Measurements from ENCODE around the gene STIMATE. TPM values are rescaled to one million over a fixed set of nuclear protein-coding genes. Genes with fewer than 3 reads are reported as not detected.

STIMATE gene
- polyA plus RNA-seq, 1 donor from 2014 or later, result 14.6 TPM

GRCh38 chr3:52838561-52839267 lies 58.6 kb downstream of the STIMATE start:
- Histone ChIP-seq H3K9ac (ENCODE audit: low read length) (no peak overlapping the region), H3F3A (ENCODE audit: insufficient read depth, low read length, poor library complexity, severe bottlenecking) (no peaks in the 10 kb centered on the region), H3K36me3 (ENCODE audit: insufficient read depth, low read length) (no peaks in the 10 kb centered on the region), H3K9me2 (ENCODE audit: insufficient read depth, low read length) (no peaks in the 10 kb centered on the region), H2AFZ (ENCODE audit: low read depth, low read length) (no peak overlapping the region), H3K4me3 (ENCODE audit: low read length) (no peak overlapping the region), H3K27ac (ENCODE audit: low read length) (no peak overlapping the region), H3K9me3 (ENCODE audit: low read length) (no peaks in the 10 kb centered on the region), H3K27me3 (ENCODE audit: insufficient read depth, low read depth, low read length) (no peaks in the 10 kb centered on the region), H4K20me1 (ENCODE audit: insufficient read depth) (no peaks in the 10 kb centered on the region), H3K79me2 (replicated peaks; ENCODE audit: insufficient read depth, low read length) (no peaks in the 10 kb centered on the region), H3K4me2 (ENCODE audit: low read length) (no peak overlapping the region)
- TF ChIP-seq REST (IDR thresholded peaks at IDR 0.05; ENCODE audit: borderline replicate concordance) (no peak), RAD21 (conservative IDR thresholded peaks at IDR 0.05) (no peak), TAF1 (IDR thresholded peaks at IDR 0.05; ENCODE audit: low read depth) (no peak), EP300 (conservative IDR thresholded peaks at IDR 0.05; ENCODE audit: poor library complexity, severe bottlenecking) (no peak), POLR2AphosphoS5 (IDR thresholded peaks at IDR 0.05) (no peak), EZH2 (IDR thresholded peaks at IDR 0.05; ENCODE audit: borderline replicate concordance, insufficient read depth, low read length, poor library complexity, severe bottlenecking) (no peak), MXI1 (conservative IDR thresholded peaks at IDR 0.05; ENCODE audit: poor library complexity, severe bottlenecking) (no peak), SMC3 (conservative IDR thresholded peaks at IDR 0.05; ENCODE audit: poor library complexity) (no peak), CTCF (IDR thresholded peaks at IDR 0.05; ENCODE audit: poor library complexity, severe bottlenecking) (no peak)

- H3K9me3 ChIP-seq (ENCODE audit: low read length), result no peaks in the 10 kb centered on the region
- no peak for TF ChIP-seq TAF1 (IDR thresholded peaks at IDR 0.05; ENCODE audit: low read depth)
- no peak for TF ChIP-seq MXI1 (conservative IDR thresholded peaks at IDR 0.05; ENCODE audit: poor library complexity, severe bottlenecking)
- TF ChIP-seq POLR2AphosphoS5 (IDR thresholded peaks at IDR 0.05), result no peak
- no peak for TF ChIP-seq EZH2 (IDR thresholded peaks at IDR 0.05; ENCODE audit: borderline replicate concordance, insufficient read depth, low read length, poor library complexity, severe bottlenecking)
- no peak for TF ChIP-seq EP300 (conservative IDR thresholded peaks at IDR 0.05; ENCODE audit: poor library complexity, severe bottlenecking)
- TF ChIP-seq CTCF (IDR thresholded peaks at IDR 0.05; ENCODE audit: poor library complexity, severe bottlenecking), result no peak
- TF ChIP-seq SMC3 (conservative IDR thresholded peaks at IDR 0.05; ENCODE audit: poor library complexity), result no peak
- no peak for TF ChIP-seq RAD21 (conservative IDR thresholded peaks at IDR 0.05)
- no peak for TF ChIP-seq REST (IDR thresholded peaks at IDR 0.05; ENCODE audit: borderline replicate concordance)
- no peaks in the 10 kb centered on the region for H3K9me2 ChIP-seq (ENCODE audit: insufficient read depth, low read length)
- H3K27ac ChIP-seq (ENCODE audit: low read length), result no peak overlapping the region
- no peak overlapping the region for H2AFZ ChIP-seq (ENCODE audit: low read depth, low read length)
- H3K9ac ChIP-seq (ENCODE audit: low read length), result no peak overlapping the region
- H4K20me1 ChIP-seq (ENCODE audit: insufficient read depth), result no peaks in the 10 kb centered on the region
- no peaks in the 10 kb centered on the region for H3K27me3 ChIP-seq (ENCODE audit: insufficient read depth, low read depth, low read length)
- no peak overlapping the region for H3K4me2 ChIP-seq (ENCODE audit: low read length)
- H3F3A ChIP-seq (ENCODE audit: insufficient read depth, low read length, poor library complexity, severe bottlenecking), result no peaks in the 10 kb centered on the region
- H3K36me3 ChIP-seq (ENCODE audit: insufficient read depth, low read length), result peaks cover 5% of the 10 kb centered on the region
- H3K4me3 ChIP-seq (ENCODE audit: low read length), result no peak overlapping the region
- H3K79me2 ChIP-seq (replicated peaks; ENCODE audit: insufficient read depth, low read length), result no peaks in the 10 kb centered on the region
Measured at GRCh38 chr3:52836986-52837385, 60.4 kb downstream of the STIMATE start.

Data from neural cell (in vitro differentiated cells).